Measurements from ENCODE around the gene MED13L.

DNA sequence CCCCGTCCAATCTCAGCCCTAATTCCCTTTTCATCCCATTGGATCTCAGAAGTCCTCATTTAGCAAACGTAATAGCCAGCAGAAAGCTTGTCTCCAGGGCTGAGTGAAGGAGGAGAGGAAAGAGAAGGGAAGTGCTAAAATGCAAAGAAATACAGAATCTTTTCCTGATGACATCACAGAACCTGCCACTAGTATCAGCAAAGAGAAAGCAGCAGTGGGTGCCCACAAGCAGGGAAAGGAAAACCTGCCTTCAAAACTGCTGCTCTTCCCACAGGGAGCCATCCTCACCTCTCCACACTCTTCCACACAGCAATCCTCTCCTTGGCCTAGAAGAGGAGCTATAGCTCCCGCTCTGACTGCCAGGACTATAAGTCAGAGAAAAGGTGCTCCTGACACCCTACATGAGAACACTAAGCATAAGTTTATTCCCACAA is 11.3 kb downstream of the MED13L start:
- TF ChIP-seq CTCF (IDR thresholded peaks at IDR 0.05; ENCODE audit: borderline replicate concordance, extremely low read depth, low read length, poor library complexity, severe bottlenecking) = no peak
- no peak for TF ChIP-seq EZH2 (IDR thresholded peaks at IDR 0.05; ENCODE audit: borderline replicate concordance, low read depth, low read length, severe bottlenecking)

All from DND-41 (cell line).